Islet precursor cell (in vitro differentiated cells): ENCODE measurements around the gene ATG4D.
A peak's percentile ranks its signal among the peaks of the same experiment; 100 is the strongest.
"Not testable (repeated sequence)": the region's sequence is repeated elsewhere in the genome, so short reads cannot be mapped to it uniquely, and the experiment has no call there.

ENCODE experiments used
- DNase-seq: peaks from one replicate; pipeline ENCODE4 v3.0.0-alpha.2; 2018

Gene ATG4D

GRCh38 chr19:10520652-10521318 lies 22.9 kb upstream of the ATG4D start:
- no peak for DNase-seq

- DNase-seq, result no peak
These were observed 22.1 kb upstream of the ATG4D start for GRCh38 chr19:10521461-10522171.

GRCh38 chr19:10523135-10523636 lies 20.5 kb upstream of the ATG4D start:
- no peak for DNase-seq

- no peak for DNase-seq
These were observed 18.1 kb upstream of the ATG4D start for GRCh38 chr19:10525636-10526035.

GRCh38 chr19:10526887-10527286 lies 16.8 kb upstream of the ATG4D start:
- DNase-seq, result not testable (repeated sequence)

- DNase-seq, result no peak
These were observed 11.2 kb upstream of the ATG4D start for GRCh38 chr19:10532457-10532856.

- DNase-seq, result no peak
These were observed 9.9 kb upstream of the ATG4D start for GRCh38 chr19:10533646-10534386.

- DNase-seq, result no peak
These were observed 8.1 kb upstream of the ATG4D start for GRCh38 chr19:10535613-10536012.

GRCh38 chr19:10537668-10538067 lies 6.0 kb upstream of the ATG4D start:
- DNase-seq, result no peak

- no peak for DNase-seq
These were observed 5.3 kb upstream of the ATG4D start for GRCh38 chr19:10538204-10538983.

- not testable (repeated sequence) for DNase-seq
These were observed 4.7 kb upstream of the ATG4D start for GRCh38 chr19:10539016-10539415.

GRCh38 chr19:10543059-10543419 lies 665 bp upstream of the ATG4D start:
- DNase-seq, result no peak

GRCh38 chr19:10544242-10544752 lies 593 bp downstream of the ATG4D start:
- no peak for DNase-seq

- no peak for DNase-seq
These were observed 1.1 kb downstream of the ATG4D start for GRCh38 chr19:10544753-10545251.

GRCh38 chr19:10546817-10547216 lies 3.1 kb downstream of the ATG4D start:
- DNase-seq, result no peak

GRCh38 chr19:10548746-10549276 lies 5.1 kb downstream of the ATG4D start:
- no peak for DNase-seq

GRCh38 chr19:10549733-10550132 lies 6.0 kb downstream of the ATG4D start:
- DNase-seq, result no peak

- DNase-seq, result no peak
These were observed 6.6 kb downstream of the ATG4D start for GRCh38 chr19:10550336-10550735.

- not testable (repeated sequence) for DNase-seq
These were observed 7.3 kb downstream of the ATG4D start for GRCh38 chr19:10551006-10551405.

- DNase-seq, result no peak
These were observed 8.1 kb downstream of the ATG4D start for GRCh38 chr19:10551698-10552301.

GRCh38 chr19:10552510-10553053 lies 8.9 kb downstream of the ATG4D start:
- DNase-seq, result peak; percentile 72
